Testis (tissue), 2 donors: Measurements from ENCODE around the gene TMEM19.

Experiments
- POLR2A ChIP-seq: fragments of 450-650 bp; IDR thresholded peaks from one replicate; pipeline ENCODE4 v1.6.1; 2017; ENCODE audit warnings: antibody characterized with exemption, mild to moderate bottlenecking, moderate library complexity
- TF ChIP-seq, protein P1 (sequence below), 3 experiments: fragments of 450-650 bp in 2 of 3; fragments of 200-600 bp in 1 of 3; sonication (generic) in 1 of 3; IDR thresholded peaks; one replicate each; pipeline ENCODE4 v1.5.1; 2016 to 2019; ENCODE audit warnings: antibody characterized with exemption in 3 of 3, mild to moderate bottlenecking in 2 of 3, moderate library complexity in 1 of 3

DNA sequence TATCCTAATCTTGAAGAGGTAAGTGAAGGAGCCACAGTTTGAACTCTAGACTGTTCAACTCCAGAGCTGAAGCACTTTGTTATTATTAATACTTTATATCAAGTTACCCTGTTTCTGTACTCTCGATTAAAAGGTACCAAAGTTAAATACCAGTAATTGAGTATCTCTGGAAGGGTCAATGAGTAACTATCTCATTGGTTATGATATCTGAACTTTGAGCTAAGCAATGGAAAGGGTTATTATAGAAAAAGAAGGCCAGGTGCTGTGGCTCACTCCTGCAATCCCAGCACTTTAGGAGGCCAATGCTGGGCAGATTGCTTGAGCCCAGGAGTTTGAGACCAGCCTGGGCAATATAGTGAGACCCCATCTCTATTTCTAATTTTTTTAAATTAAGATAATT lies 9.9 kb downstream of the TMEM19 start:
- no peak for TF ChIP-seq POLR2A
- TF ChIP-seq, protein P1, sequence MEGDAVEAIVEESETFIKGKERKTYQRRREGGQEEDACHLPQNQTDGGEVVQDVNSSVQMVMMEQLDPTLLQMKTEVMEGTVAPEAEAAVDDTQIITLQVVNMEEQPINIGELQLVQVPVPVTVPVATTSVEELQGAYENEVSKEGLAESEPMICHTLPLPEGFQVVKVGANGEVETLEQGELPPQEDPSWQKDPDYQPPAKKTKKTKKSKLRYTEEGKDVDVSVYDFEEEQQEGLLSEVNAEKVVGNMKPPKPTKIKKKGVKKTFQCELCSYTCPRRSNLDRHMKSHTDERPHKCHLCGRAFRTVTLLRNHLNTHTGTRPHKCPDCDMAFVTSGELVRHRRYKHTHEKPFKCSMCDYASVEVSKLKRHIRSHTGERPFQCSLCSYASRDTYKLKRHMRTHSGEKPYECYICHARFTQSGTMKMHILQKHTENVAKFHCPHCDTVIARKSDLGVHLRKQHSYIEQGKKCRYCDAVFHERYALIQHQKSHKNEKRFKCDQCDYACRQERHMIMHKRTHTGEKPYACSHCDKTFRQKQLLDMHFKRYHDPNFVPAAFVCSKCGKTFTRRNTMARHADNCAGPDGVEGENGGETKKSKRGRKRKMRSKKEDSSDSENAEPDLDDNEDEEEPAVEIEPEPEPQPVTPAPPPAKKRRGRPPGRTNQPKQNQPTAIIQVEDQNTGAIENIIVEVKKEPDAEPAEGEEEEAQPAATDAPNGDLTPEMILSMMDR (IDR thresholded peaks at IDR 0.05), result no peak
